Activated naive CD4-positive, alpha-beta T cell treated with anti-CD3 and anti-CD28 coated beads, Interleukin-2, amount 10 ng/mL, durations not matched to agents 7 days and 5 days (primary cell): ENCODE measurements around the gene CLIC1.
A peak's percentile ranks its signal among the peaks of the same experiment; 100 is the strongest.
"Not testable (repeated sequence)": the region's sequence is repeated elsewhere in the genome, so short reads cannot be mapped to it uniquely, and the experiment has no call there.

Source experiments
- CTCF ChIA-PET: fragments of 350-600 bp; sonication (Branson Sonifier 250); formaldehyde crosslinking; loops from one replicate; lab custom pipeline; 2021; ENCODE audit warnings: antibody characterized with exemption; lab: Charles Lee
- DNase-seq: peaks from one replicate; pipeline ENCODE4 v3.0.0-alpha.2; 2020
- H3K27ac Mint-ChIP-seq: one replicate; pipeline ENCODE4 v1.8.0; 2021; ENCODE audit warnings: mild to moderate bottlenecking, moderate library complexity, mixed read lengths
- H3K27me3 Mint-ChIP-seq: one replicate; pipeline ENCODE4 v1.8.0; 2021; ENCODE audit warnings: mild to moderate bottlenecking, mixed read lengths
- H3K36me3 Mint-ChIP-seq: one replicate; pipeline ENCODE4 v1.8.0; 2021; ENCODE audit warnings: mixed read lengths
- H3K4me1 Mint-ChIP-seq: one replicate; pipeline ENCODE4 v1.8.0; 2021; ENCODE audit warnings: mixed read lengths
- H3K4me3 Mint-ChIP-seq: one replicate; pipeline ENCODE4 v1.8.0; 2021; ENCODE audit warnings: mild to moderate bottlenecking, moderate library complexity, mixed read lengths
- H3K9me3 Mint-ChIP-seq: one replicate; pipeline ENCODE4 v1.8.0; 2021; ENCODE audit warnings: mixed read lengths

CLIC1 gene

DNA sequence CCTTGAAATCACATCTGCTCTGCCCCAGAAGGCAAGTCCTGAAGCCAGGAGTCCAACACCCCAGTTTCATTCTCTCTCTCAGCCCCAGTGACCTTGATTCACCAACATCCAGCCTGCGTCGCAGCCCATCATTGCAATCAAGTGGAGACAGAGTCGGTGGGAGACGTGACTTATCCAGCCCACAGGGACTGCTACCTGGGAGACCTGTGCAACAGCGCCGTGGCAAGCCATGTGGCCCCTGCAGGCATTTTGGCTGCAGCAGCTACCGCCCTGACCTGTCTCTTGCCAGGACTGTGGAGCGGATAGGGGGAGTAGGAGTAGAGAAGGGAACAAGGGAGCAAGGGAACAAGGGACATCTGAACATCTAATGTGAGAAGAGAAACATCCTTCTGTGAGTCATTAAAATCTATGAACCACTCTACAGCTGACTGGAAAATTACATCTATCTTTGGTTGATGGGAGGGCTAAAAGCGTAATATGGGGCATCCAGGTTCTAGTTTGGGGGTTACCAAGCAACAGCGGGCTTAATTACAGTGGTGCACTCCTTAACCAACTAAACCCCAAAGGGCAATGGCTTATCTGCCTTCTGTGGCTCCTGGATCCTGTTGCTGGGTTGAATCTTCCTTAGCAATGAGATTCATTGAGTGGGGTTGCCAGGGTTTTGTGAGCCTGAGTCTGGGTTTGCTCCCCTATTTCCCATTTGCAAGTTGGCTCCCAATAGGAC, 18.7 kb downstream of the CLIC1 start:
- H3K4me1 Mint-ChIP-seq = peaks cover 7% of the 10 kb centered on the region
- no peak overlapping the region for H3K4me3 Mint-ChIP-seq
- H3K9me3 Mint-ChIP-seq = no peaks in the 10 kb centered on the region
- peak overlapping the region; percentile 50 for H3K27ac Mint-ChIP-seq
- no peaks in the 10 kb centered on the region for H3K36me3 Mint-ChIP-seq
- peaks cover 52% of the 10 kb centered on the region for H3K27me3 Mint-ChIP-seq
- CTCF ChIA-PET = no interaction called here
- no peak for DNase-seq

DNA sequence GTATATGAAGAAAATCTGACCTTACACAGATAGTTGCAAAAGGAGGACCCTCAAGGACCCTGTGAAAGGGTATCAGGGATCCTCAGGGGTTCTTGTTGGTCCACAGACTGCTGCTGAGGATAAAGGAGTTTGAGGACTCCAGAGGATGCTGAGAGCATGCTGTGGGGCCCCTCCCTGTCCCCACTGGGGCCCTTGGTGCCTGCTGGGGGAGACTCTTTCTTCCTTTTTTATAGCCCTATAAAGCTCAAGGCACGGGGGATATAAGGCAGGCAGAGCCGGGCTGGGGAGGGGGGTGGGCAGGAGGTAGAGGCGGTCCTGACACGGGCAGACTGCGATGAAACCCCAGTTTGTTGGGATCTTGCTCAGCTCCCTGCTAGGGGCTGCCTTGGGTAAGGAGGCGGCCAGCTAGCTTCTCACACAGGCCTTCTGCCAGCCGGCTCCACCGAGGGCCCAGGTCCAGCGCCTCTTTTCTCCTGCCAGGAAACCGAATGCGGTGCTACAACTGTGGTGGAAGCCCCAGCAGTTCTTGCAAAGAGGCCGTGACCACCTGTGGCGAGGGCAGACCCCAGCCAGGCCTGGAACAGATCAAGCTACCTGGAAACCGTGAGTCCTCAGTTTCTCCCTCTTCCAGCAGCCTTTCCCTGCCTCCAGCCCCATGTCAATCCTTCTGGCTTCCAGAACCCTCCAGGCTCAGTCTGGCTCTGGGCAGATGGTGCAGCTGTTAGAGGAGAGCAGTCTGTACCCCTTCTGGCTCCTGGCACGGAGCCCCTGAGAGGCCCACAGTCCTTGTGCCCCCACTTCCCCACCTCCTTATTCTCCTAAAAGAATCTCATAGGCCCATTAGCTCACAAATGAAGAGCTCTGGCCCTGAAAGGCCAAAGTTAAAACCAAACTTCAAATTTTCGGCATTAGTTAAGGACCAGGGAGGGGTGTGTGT, 21.0 kb downstream of the CLIC1 start, which contains the start of gene LY6G6D:
LY6G6D (plus strand) TSS at position 327 of the 937 bp plus-strand sequence; CDS start at position 335, 8 bp downstream.
- no peak for DNase-seq
- Mint-ChIP-seq H3K27ac (no peak within 1 kb of the TSS), H3K4me3 (no peak within 1 kb of the TSS), H3K36me3 (no peaks in the 10 kb centered on the region), H3K4me1 (peaks cover 26% of the 10 kb centered on the region), H3K9me3 (no peaks in the 10 kb centered on the region), H3K27me3 (peaks cover 56% of the 10 kb centered on the region)
- CTCF ChIA-PET = no interaction called here

DNA sequence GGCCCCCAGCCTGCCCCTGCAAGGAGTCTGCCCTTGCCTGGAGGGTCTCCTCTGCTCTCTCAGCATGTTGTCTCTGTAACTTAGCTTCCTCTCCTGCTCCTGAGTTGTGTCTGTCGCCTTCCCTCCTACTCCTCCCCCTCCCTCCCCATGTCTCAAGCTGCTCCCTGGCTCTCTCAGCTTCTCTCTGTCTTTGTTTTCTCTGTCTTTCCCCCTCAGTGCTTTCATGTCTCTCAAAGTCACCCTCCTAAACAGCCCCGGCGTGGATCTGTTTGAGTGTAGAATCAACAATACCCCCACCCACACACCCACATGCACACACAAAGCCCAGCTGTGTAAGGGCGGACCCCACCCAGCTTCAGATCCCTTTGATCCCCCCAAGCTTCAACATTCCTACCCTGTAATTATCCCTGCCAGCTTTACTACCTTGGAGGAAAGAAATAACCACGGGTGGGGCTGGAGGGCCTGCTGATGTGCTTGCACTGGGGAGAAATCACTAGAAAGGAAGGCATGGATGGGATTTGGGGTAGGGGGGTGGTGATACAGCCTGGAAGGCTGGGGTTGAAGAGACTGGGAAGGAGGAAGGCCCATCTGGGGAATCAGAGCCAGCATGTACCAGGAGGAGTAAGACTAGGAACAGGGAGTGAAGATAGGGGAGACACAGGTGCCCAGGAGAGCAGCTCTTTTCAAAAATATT, 22.2 kb downstream of the CLIC1 start:
- Mint-ChIP-seq H3K4me1 (peaks cover 27% of the 10 kb centered on the region), H3K27me3 (peaks cover 56% of the 10 kb centered on the region)

DNA sequence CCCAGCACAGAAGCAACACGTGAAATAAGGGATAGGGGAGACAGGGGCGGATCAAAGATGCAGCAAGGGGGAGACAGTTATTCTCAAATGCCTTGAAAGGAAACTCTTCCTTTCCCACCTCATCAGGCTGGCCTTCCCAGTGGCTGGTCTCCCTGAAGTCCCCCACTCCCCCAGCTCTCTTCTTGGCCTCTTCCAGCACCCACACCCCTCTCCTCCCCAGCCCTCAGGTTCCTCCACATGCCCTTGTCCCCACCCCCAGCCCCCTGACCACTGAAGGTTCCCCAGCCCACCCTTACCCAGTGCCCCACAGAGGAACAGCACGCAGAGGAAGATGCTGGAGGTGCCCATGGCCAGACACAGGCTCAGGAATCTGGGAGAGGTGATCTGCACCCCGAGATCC, 22.9 kb downstream of the CLIC1 start:
- peaks cover 27% of the 10 kb centered on the region for H3K4me1 Mint-ChIP-seq
- H3K9me3 Mint-ChIP-seq = no peaks in the 10 kb centered on the region

More for the DNA sequence above, 22.2 kb downstream of the CLIC1 start:
- no peak overlapping the region for H3K27ac Mint-ChIP-seq
- no peak overlapping the region for H3K4me3 Mint-ChIP-seq
- CTCF ChIA-PET = no interaction called here
- no peak for DNase-seq
- H3K36me3 Mint-ChIP-seq = no peaks in the 10 kb centered on the region
- H3K9me3 Mint-ChIP-seq = no peaks in the 10 kb centered on the region

DNA sequence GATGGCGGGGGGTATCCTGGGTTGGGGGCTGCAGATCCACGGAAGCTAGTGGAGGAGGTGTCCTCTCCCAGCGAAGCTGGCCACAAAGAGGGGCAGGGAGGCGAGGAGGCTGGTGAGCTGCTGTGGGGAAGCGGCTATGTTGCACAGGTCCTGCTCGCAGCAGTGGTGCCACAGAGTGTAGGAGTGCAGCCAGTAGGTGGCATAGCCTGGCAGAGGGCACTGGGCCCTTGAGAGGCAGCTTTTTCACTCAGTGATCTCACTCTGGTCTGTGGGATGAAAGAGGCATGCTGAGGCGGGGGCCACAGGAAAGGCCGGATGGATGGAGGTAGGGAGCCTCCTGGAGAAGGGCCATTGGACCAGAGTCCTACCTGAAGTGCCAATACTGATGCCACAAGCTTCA, 24.0 kb downstream of the CLIC1 start:
- peak; percentile 45 for DNase-seq
- Mint-ChIP-seq H3K27me3 (peaks cover 57% of the 10 kb centered on the region), H3K4me1 (peaks cover 27% of the 10 kb centered on the region), H3K36me3 (no peaks in the 10 kb centered on the region), H3K27ac (peak overlapping the region; percentile 75), H3K9me3 (no peaks in the 10 kb centered on the region), H3K4me3 (no peak overlapping the region)
- CTCF ChIA-PET = interaction anchor here (1.4 kb wide), 1 partner anchor 79 kb away, joined by 5 read pairs; no protein-coding TSS in a partner anchor

More for the DNA sequence above, 22.9 kb downstream of the CLIC1 start:
- H3K27ac Mint-ChIP-seq = no peak overlapping the region
- DNase-seq = no peak
- peaks cover 56% of the 10 kb centered on the region for H3K27me3 Mint-ChIP-seq
- CTCF ChIA-PET = no interaction called here
- no peak overlapping the region for H3K4me3 Mint-ChIP-seq
- no peaks in the 10 kb centered on the region for H3K36me3 Mint-ChIP-seq

DNA sequence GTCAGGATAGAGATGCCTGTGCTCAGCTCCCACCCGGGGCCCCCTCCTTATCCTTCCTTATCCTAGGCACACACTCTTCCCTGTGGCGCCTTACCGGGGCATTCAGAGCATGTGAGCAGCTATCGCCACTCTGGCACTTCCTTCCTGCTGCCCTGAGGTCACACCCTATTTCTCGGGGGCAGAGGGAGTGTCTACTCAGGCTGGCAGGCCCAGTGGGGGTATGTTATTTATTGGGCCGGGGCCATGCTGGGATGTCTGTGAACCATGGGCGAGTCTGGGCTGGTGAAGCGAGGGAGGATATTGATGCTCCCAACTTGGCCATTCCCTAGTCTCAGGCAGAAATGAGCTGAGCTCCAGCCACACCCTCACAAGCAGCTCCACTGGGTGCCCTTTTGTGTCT, 25.1 kb downstream of the CLIC1 start:
- DNase-seq = no peak
- CTCF ChIA-PET = interaction anchor here (1.4 to 1.8 kb wide), 2 partner anchors 19 to 80 kb away, joined by 4 to 5 read pairs; no protein-coding TSS in a partner anchor
- no peaks in the 10 kb centered on the region for H3K9me3 Mint-ChIP-seq
- peaks cover 66% of the 10 kb centered on the region for H3K27me3 Mint-ChIP-seq
- H3K4me1 Mint-ChIP-seq = peaks cover 27% of the 10 kb centered on the region
- no peak overlapping the region for H3K4me3 Mint-ChIP-seq
- no peaks in the 10 kb centered on the region for H3K36me3 Mint-ChIP-seq
- peak overlapping the region; percentile 58 for H3K27ac Mint-ChIP-seq

- H3K4me1 Mint-ChIP-seq = peaks cover 27% of the 10 kb centered on the region
- no peak for DNase-seq
- no peak overlapping the region for H3K4me3 Mint-ChIP-seq
- H3K9me3 Mint-ChIP-seq = no peaks in the 10 kb centered on the region
- H3K27ac Mint-ChIP-seq = no peak overlapping the region
- H3K27me3 Mint-ChIP-seq = peaks cover 67% of the 10 kb centered on the region
- CTCF ChIA-PET = interaction anchor here (1.4 to 1.8 kb wide), 2 partner anchors 19 to 81 kb away, joined by 4 to 5 read pairs; no protein-coding TSS in a partner anchor
- no peaks in the 10 kb centered on the region for H3K36me3 Mint-ChIP-seq
Measured at GRCh38 chr6:31710523-31711219, 25.7 kb downstream of the CLIC1 start.

GRCh38 chr6:31709157-31709556, 27.2 kb downstream of the CLIC1 start:
- peaks cover 59% of the 10 kb centered on the region for H3K27me3 Mint-ChIP-seq
- H3K27ac Mint-ChIP-seq, CTCF ChIA-PET, H3K9me3 Mint-ChIP-seq, H3K36me3 Mint-ChIP-seq, DNase-seq, H3K4me3 Mint-ChIP-seq: not testable (repeated sequence)
- H3K4me1 Mint-ChIP-seq = peaks cover 24% of the 10 kb centered on the region

DNA sequence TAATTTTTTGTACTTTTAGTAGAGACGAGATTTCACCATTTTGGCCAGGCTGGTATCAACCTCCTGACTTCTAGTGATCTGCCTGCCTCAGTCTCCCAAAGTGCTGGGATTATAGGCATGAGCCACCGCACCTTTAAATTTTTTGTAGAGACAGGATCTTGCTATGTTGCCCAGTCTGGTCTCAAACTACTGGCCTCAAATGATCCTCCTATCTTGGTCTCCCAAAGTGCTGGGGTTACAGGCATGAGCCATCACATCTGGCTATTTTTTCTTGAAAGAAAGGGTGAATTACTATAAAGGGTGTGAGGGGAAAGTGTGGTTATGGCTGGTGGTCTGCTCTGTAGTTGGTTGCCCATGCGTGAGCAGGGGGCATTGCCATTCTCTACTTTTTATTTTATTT, 28.1 kb downstream of the CLIC1 start:
- DNase-seq = no peak
- no peak overlapping the region for H3K4me3 Mint-ChIP-seq
- peaks cover 50% of the 10 kb centered on the region for H3K27me3 Mint-ChIP-seq
- H3K36me3 Mint-ChIP-seq = no peaks in the 10 kb centered on the region
- CTCF ChIA-PET = no interaction called here
- H3K9me3 Mint-ChIP-seq = no peaks in the 10 kb centered on the region
- H3K4me1 Mint-ChIP-seq = peaks cover 29% of the 10 kb centered on the region
- H3K27ac Mint-ChIP-seq = no peak overlapping the region

DNA sequence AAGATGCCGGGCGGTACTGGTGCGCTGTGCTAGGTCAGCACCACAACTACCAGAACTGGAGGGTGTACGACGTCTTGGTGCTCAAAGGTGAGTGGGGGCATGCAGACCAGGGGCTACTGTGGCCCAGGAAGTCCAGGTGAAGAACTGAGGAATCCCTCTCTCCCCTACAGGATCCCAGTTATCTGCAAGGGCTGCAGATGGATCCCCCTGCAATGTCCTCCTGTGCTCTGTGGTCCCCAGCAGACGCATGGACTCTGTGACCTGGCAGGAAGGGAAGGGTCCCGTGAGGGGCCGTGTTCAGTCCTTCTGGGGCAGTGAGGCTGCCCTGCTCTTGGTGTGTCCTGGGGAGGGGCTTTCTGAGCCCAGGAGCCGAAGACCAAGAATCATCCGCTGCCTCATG, 28.6 kb downstream of the CLIC1 start:
- H3K4me3 Mint-ChIP-seq = no peak overlapping the region
- CTCF ChIA-PET = no interaction called here
- no peaks in the 10 kb centered on the region for H3K9me3 Mint-ChIP-seq
- H3K36me3 Mint-ChIP-seq = no peaks in the 10 kb centered on the region
- peaks cover 45% of the 10 kb centered on the region for H3K27me3 Mint-ChIP-seq
- peaks cover 29% of the 10 kb centered on the region for H3K4me1 Mint-ChIP-seq
- DNase-seq = no peak
- H3K27ac Mint-ChIP-seq = no peak overlapping the region

- CTCF ChIA-PET = no interaction called here
- Mint-ChIP-seq H3K27ac (no peak within 1 kb of the TSS), H3K9me3 (no peaks in the 10 kb centered on the region), H3K4me3 (no peak within 1 kb of the TSS), H3K27me3 (peaks cover 34% of the 10 kb centered on the region), H3K4me1 (peaks cover 29% of the 10 kb centered on the region), H3K36me3 (peaks cover 4% of the 10 kb centered on the region)
- DNase-seq = no peak
Measured at GRCh38 chr6:31706599-31706998, 29.7 kb downstream of the CLIC1 start, which contains the start of gene LY6G6F. TSS of gene LY6G6F (plus strand) at chr6:31706866. CDS start at chr6:31706907, 41 bp downstream.

DNA sequence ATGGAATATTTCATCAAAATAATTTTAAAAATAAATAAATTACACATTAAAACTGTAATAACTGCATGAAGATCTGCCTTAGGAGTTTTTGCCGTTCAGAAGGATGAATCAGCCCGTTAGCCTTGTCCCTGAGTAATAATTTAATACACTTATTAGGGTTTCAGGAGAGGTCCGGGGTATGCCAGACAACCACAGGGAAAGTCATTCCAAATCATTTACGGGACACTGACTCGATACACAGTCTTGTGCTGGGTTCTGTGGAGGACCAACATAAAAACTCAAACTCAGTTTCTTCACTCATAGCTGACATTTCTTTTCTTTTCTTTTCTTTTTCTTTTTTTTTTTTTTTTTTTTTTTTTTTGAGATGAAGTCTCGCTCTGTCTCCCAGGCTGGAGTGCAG, 30.4 kb downstream of the CLIC1 start:
- Mint-ChIP-seq H3K27me3 (peaks cover 29% of the 10 kb centered on the region), H3K36me3 (peaks cover 7% of the 10 kb centered on the region), H3K4me1 (peaks cover 29% of the 10 kb centered on the region), H3K9me3 (no peaks in the 10 kb centered on the region), H3K4me3 (no peak overlapping the region), H3K27ac (no peak overlapping the region)
- DNase-seq = no peak
- CTCF ChIA-PET = interaction anchor here (0.7 kb wide), 1 partner anchor 28 kb away, joined by 4 read pairs; no protein-coding TSS in a partner anchor
